HG02571 (cell line): ENCODE data around the gene SYT2.

Experiments used
- ATAC-seq: cut with Tn5 transposase; IDR thresholded peaks from one replicate; pipeline ENCODE4 v1.9.1; 2021; ENCODE audit warnings: mild to moderate bottlenecking, moderate library complexity; ENCODE audit not compliant: unreplicated experiment

The SYT2 gene

GRCh38 chr1:202680586-202681352 lies 29.5 kb downstream of the SYT2 start:
- no peak for ATAC-seq

DNA sequence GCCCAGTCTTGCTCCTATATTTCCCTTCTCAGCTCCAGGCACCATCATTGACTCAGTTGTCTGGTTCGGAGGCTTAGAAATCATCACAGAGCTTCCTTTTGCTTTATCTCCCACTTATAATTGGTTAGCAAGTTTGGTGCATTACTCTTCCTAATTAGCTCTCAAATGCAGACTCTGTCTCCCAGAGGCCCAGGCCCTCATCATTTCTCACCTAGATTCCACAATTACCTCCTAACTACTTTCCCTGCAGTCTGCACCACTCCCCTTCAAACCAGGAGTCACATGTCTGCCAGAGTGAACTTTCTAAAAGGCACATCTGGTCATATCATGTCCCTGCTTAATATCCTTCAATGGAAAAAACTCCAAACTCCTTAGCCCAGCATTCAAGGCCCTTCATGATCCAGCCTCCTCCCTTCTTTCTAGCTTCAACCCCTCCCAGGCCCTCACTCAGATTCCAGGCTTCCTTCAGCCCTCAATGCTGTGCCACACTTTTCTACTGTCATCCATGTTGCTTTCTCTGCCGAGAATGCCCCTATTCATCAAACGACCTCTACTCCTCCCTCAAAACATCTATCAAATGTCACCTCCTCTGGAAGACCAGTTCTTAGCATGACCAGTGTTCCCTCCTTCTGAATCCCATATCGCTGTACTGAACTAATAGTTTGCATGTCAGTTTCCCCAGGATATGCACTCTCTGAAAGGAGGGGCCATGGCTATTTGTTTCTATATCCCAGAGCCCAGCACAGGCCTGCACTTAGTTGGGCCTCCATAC lies 30.7 kb downstream of the SYT2 start:
- ATAC-seq: no peak

DNA sequence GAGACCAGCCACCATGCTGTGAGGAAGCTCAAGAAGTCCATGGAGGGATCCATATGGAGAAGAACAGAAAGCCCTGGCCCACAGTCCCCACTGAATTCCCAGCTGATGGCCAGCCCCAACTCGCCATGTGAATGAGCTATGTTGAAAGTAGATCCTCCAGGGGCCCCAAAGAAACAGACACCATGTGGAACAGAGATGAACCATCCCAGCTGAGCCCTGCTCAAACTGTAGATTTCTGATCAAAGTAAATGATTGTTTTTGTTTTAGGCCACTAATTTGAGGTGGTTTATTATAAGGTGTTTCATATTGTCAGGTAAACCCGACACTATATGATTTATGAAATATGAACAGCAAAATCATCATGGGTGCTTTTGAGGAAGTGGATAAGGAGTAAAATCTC lies 32.8 kb downstream of the SYT2 start:
- ATAC-seq: no peak

DNA sequence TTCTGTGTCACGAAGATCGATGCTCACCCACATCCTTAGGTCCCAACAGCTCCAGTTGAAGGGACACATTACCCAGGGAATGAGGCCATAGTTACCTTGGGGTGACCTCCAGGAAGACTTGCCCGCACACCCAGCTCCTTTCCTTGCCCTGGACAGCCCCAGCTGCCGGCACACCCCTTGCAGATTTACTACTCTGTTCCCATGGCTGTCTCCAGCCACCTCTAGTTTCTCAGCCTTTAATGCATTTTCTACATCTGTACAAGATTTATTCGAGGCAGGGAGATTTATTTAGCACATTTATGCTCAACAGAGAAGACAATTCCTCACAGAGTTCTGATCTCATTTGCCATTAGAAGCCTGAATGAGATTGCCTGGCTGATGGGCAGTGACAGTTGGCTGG lies 36.7 kb downstream of the SYT2 start:
- ATAC-seq: no peak

GRCh38 chr1:202671399-202671798 lies 38.9 kb downstream of the SYT2 start:
- no peak for ATAC-seq

DNA sequence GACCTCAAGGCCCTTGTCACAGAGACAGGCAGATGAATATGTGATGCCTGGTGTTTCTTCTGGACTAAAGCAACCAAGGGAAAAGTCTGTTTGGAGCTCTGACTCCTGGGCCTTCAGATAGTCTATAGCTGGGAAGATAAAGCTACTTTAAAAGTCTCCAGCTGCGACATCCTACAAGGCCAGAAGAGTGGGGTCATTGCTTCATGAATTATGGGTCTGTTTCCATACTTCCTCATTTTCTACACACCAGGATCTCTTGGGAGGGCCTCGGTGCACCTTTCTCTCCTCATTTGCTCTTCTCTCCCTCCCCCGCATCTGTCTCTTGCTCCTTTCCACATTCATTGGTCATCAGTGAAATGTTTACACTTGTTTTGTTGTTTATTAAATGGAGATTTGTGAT lies 44.8 kb downstream of the SYT2 start:
- no peak for ATAC-seq

DNA sequence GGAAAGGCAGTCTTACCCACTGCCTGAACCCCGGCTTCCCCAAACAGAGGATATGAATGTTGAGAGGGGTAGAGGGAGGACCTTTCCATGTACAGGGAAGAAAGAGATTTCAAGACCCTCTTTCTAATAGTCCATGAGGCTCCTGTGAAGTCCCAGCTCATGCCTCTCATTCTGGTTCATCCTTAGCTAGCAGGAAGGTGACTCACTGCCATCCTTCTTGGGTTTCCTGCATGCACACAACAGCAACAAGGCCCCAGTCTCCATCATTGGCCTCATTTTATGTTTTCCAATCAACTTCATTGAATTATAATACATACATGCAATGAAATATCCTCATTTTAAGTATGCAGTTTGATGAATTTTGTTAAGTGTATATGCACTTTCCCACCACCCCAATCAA lies 46.2 kb downstream of the SYT2 start:
- no peak for ATAC-seq

DNA sequence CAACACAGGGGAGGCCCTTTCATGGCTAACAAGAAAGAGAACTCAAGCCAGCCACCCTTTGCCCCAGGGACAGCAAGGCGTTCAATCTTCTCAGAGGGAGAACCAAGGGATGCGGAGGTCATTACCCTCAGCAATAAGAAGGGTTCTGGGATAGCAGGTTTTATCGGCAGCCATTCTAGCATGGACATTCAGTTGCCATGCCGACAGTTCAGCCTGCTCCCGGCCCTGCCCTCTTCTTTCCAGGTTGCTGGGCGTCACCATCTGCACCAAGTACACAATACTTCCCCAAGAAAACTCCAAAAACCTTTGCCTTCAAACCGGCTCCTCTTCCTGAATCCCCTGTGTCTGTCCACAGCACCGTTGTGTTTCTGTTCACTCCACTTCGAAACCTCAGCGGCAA lies 47.1 kb downstream of the SYT2 start:
- ATAC-seq: no peak

DNA sequence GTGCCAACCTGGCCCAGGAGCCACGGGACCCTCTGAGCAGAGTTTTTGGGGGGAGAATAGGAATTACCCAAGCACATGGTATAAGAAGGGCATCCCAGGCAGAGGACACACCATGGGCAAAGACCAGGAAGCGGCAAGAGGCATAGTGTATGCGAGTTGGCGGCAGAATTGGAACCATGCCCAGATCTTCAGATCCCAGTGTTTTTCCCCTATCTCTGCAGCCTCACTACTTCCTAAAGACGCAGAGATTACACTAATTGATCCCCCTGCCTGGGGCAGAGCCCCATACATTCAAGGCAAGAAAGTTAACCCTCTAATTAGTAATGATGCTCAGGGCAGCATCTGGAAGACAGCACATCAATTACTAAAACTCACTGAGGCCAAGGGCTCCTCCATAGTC lies 48.2 kb downstream of the SYT2 start:
- no peak for ATAC-seq

GRCh38 chr1:202661136-202661845 lies 49.0 kb downstream of the SYT2 start:
- no peak for ATAC-seq

- no peak for ATAC-seq
Observed at GRCh38 chr1:202659974-202660373, 50.3 kb downstream of the SYT2 start.

DNA sequence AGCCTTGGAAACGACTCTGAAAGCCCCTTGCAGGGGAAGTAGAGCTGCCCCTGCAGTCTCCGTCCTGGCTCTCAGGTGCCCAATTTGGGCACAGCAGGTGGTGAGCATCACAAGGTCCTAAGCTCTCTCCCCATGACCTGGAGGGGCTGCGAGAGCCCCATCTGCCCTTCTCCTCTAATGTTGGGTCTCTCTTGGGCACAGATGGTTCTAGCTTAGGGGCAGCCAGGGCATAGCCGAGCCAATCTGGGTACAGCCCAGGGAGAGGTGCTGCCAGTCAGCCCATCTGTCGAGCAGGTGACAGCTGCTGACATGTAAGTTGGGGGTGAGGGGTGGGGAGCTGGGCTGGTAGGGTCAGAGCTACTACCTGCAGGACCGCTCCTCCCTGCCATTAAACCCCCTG lies 50.7 kb downstream of the SYT2 start:
- no peak for ATAC-seq

GRCh38 chr1:202658769-202659168 lies 51.5 kb downstream of the SYT2 start:
- no peak for ATAC-seq

- no peak for ATAC-seq
Observed at GRCh38 chr1:202658251-202658759, 51.9 kb downstream of the SYT2 start.

DNA sequence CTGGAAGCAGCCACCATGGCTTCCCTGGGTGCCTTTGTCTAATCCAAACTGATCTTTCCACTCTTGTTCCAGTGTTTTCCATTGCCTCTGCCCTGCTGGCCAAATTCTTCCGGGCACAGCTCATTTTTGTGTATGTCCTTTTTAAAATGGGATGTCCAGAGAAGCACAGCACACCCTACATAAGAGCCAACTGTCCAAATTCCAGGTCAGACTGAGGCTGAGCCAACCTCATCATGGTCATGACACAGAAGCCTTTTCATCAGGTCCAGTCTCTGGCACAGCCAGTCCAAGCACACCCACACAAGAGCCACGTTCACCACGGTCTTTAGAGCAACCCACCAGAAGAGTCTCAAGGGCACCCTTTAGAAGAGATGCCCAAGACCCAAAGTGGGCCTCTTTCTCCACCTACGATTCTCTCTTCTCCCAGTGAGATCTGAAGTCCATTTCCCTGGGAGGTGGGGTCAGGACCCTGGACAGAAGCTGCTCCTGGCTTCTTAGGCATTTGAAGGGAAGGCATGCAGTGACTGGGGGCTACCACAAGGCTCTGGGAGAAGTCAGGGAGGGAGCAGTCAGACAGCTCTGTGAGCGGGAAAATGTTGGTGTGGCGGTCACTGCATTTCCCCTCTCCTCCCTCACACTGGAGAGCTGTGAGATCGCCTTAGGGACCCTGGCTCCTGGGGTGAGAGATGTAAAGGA lies 53.2 kb downstream of the SYT2 start:
- ATAC-seq: no peak

DNA sequence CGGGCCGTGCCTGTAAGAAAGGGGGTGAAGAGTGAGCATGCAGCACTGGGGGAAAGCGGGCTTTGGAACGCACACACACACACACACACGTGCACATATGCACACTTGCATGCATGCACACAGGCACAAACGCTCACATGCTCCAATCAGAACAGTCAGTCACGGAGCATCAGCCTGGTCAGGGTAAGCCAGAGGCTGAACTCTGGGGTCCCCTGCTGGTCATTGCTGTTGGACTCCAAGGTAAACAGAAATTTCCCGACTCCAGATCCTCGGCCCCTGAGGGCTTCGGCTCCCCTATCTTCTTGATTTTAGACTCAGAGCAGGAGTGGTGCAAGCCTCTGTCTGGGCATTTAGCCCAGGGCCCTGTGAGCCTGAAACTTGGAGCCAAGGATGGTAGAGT lies 54.2 kb downstream of the SYT2 start:
- no peak for ATAC-seq

DNA sequence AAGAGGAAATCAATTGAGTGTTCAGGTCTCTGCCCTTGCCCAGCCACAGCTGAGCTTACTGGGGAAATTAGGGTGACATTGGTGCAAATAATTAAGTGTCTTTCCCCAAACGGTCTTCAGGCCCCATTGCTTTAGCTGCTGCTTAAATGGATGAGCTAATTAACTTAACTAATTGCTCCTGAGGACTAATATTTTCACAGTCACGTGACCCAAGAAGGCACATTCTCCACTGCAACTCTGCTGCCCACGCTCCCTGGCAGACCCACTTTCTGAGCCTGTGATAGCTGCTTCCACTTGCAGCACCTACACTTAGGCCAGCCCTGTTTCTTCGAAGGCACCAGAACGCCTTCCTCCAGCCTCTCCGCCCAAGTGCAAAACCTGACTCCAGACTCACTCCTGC lies 56.2 kb downstream of the SYT2 start:
- ATAC-seq: no peak

- no peak for ATAC-seq
Observed at GRCh38 chr1:202649553-202650392, 60.5 kb downstream of the SYT2 start.

DNA sequence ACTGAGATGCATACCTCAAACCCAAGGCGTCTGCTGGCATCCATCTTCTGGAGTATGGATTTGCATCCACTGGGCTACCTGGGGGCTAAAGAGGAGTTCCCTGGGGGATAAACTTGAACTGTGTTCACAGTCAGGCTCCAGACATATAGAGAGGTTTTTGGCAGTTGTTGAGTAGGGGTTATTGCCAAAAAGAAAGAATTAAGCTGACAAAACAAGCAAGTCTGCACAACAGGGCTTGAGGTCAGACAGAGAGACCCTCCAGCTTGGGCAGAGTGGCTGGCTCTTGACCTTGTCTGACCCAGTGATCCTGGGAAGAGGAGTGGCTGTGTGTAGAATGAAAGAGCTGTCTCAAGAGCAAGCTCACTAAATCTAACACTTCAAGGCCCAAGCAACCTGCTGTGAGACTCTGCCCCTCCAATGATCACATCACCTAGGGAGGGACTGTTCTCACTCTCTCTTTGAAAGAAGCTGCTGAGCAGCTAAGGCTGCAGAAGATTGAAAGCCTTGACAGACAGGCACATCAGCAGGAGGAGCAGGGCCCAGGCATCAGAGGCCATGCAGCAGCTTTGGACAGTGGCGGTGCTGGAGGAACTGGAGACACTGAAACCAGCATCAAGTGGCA lies 61.5 kb downstream of the SYT2 start:
- ATAC-seq: no peak

DNA sequence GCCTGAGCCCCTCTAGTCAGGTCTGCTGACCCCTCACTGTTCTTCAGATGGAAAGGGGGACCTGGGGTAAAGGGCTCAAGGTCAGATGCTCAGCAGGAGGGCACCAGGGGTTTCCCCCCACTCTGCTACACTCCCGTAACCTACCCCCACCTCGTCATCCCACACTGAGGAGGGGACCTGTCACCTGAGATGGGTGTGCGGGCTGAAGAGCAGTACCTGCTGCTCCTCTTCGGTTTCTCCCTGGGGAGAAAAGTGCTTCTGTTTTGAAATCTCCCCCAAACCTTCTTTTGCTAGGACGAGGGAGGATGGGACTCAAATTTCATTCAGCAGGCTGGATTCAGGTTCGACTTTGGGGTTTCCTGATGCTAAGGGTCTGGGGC lies 65.2 kb downstream of the SYT2 start:
- ATAC-seq: no peak
